CD4-positive, alpha-beta T cell (primary cell): Measurements from ENCODE around the gene PDSS2. TPM values are rescaled to one million over a fixed set of nuclear protein-coding genes. Genes with fewer than 3 reads are reported as not detected.

Source experiments
- ATAC-seq: fragments of 200-7000 bp; cut with Tn5 transposase; one replicate; pipeline ENCODE4 v1.10.0; 2022; ENCODE audit warnings: mild to moderate bottlenecking; ENCODE audit not compliant: poor library complexity
- CTCF ChIA-PET: fragments of 350-600 bp; sonication (Branson Sonifier 250); formaldehyde crosslinking; loops from one replicate; lab custom pipeline; 2021; ENCODE audit warnings: antibody characterized with exemption, inconsistent platforms; lab: Charles Lee
- POLR2A ChIA-PET: fragments of 350-600 bp; sonication (Branson Sonifier 250); formaldehyde crosslinking; loops from one replicate; lab custom pipeline; 2021; ENCODE audit warnings: antibody characterized with exemption, inconsistent platforms; lab: Charles Lee
- DNase-seq, 14 experiments: peaks; one replicate each; pipeline ENCODE4 v3.0.0-alpha.2; 2013 to 2020; ENCODE audit warnings: mixed read lengths in 2 of 14
- H3K27ac ChIP-seq, 2 donors: one replicate each; pipeline versions ENCODE4 v1.5.1 to v1.7.0; 2013; ENCODE audit warnings: low read length in 2 of 2, low read depth in 1 of 2, mild to moderate bottlenecking in 1 of 2
- H3K27me3 ChIP-seq, 2 experiments: 1 replicate in 1 of 2; 2 replicates in 1 of 2; pipeline versions ENCODE4 v1.6.1 to v1.7.0; 2013; ENCODE audit warnings: low read length in 2 of 2, control low read depth in 1 of 2, mild to moderate bottlenecking in 1 of 2, moderate library complexity in 1 of 2; ENCODE audit not compliant: insufficient read depth in 2 of 2, control insufficient read depth in 1 of 2
- H3K36me3 ChIP-seq: one replicate; pipeline ENCODE4 v1.6.1; 2013; ENCODE audit warnings: low read length, control low read depth; ENCODE audit not compliant: insufficient read depth
- H3K4me1 ChIP-seq: one replicate; pipeline ENCODE4 v1.6.1; 2013; ENCODE audit warnings: low read length, control low read depth; ENCODE audit not compliant: insufficient read depth
- H3K4me3 ChIP-seq: one replicate; pipeline ENCODE4 v1.5.1; 2013; ENCODE audit warnings: mild to moderate bottlenecking, low read length, moderate library complexity
- H3K9me3 ChIP-seq, 2 experiments: 1 replicate in 1 of 2; 2 replicates in 1 of 2; pipeline versions ENCODE4 v1.6.1 to v1.7.0; 2013; ENCODE audit warnings: low read length in 2 of 2, mild to moderate bottlenecking in 2 of 2, control low read depth in 1 of 2, moderate library complexity in 1 of 2; ENCODE audit not compliant: control insufficient read depth in 1 of 2, insufficient read depth in 1 of 2
- H3K27ac Mint-ChIP-seq: one replicate; pipeline ENCODE4 v1.8.0; 2020; ENCODE audit warnings: mixed read lengths
- H3K27me3 Mint-ChIP-seq: one replicate; pipeline ENCODE4 v1.8.0; 2021; ENCODE audit warnings: mixed read lengths
- H3K36me3 Mint-ChIP-seq: one replicate; pipeline ENCODE4 v1.8.0; 2021; ENCODE audit warnings: low read depth, mixed read lengths
- H3K4me1 Mint-ChIP-seq: one replicate; pipeline ENCODE4 v1.8.0; 2021; ENCODE audit warnings: low read depth, mixed read lengths
- H3K4me3 Mint-ChIP-seq: one replicate; pipeline ENCODE4 v1.8.0; 2020; ENCODE audit warnings: mild to moderate bottlenecking, mixed read lengths
- H3K9me3 Mint-ChIP-seq: one replicate; pipeline ENCODE4 v1.8.0; 2020; ENCODE audit warnings: mixed read lengths
- intact Hi-C, 2 experiments: fragments of 100-400 bp; cut with DNase I in 1 of 2; cut with micrococcal nuclease in 1 of 2; formaldehyde crosslinking; loops; one replicate each; pipeline versions ENCODE4 v1.15.1 to v1.9.0; 2023 to 2025; cut with DNase I, micrococcal nuclease
- total RNA-seq, 174 experiments: library from RNA in 2 of 174; stranded (reverse) in 2 of 174; gene quantifications; one replicate each; pipeline ENCODE4 v1.2.3 and lab custom pipeline; 2021 to 2026
- TF ChIP-seq, protein P1 (sequence below): fragments of 200-600 bp; IDR thresholded peaks from one replicate; pipeline ENCODE4 v1.8.0; 2022; ENCODE audit warnings: antibody characterized with exemption, mild to moderate bottlenecking

PDSS2 gene
- total RNA-seq, 2 experiments from 2014 or later, result 5.8 to 6.6 TPM

DNA sequence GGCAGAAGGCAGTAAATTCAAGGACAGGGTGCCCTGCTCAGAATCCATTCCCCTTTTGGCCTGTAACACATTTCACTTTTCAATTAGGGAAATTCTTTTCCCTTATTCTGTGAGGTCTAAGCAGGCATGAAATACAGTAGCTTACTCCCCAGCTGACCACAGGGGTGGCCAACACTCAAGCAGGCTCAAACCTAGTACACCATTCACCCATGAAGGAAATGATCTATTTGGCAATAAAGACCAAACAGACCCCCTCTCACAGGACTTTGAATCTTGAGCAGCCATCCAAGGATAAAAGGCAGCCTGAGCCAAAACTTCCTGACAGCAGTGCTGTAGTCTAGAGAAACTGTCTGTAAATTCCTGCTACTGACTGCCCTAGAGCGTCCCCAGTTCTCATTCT, 17.7 kb downstream of the PDSS2 start:
- Histone ChIP-seq H3K9me3 (peaks cover 0 to under 1% of the 10 kb centered on the region in 2 experiments), H3K27me3 (no peaks in the 10 kb centered on the region), H3K36me3 (no peaks in the 10 kb centered on the region), H3K27ac (no peak overlapping the region), H3K4me1 (no peaks in the 10 kb centered on the region), H3K4me3 (no peak overlapping the region)
- Mint-ChIP-seq H3K9me3 (no peaks in the 10 kb centered on the region), H3K27me3 (no peaks in the 10 kb centered on the region), H3K4me3 (no peak overlapping the region), H3K4me1 (peaks cover 44% of the 10 kb centered on the region), H3K36me3 (peaks cover 22% of the 10 kb centered on the region), H3K27ac (no peak overlapping the region)
- no peak for ATAC-seq
- intact Hi-C loops, result no loop called here
- ChIA-PET POLR2A (no interaction called here), CTCF (no interaction called here)
- TF ChIP-seq, protein P1, sequence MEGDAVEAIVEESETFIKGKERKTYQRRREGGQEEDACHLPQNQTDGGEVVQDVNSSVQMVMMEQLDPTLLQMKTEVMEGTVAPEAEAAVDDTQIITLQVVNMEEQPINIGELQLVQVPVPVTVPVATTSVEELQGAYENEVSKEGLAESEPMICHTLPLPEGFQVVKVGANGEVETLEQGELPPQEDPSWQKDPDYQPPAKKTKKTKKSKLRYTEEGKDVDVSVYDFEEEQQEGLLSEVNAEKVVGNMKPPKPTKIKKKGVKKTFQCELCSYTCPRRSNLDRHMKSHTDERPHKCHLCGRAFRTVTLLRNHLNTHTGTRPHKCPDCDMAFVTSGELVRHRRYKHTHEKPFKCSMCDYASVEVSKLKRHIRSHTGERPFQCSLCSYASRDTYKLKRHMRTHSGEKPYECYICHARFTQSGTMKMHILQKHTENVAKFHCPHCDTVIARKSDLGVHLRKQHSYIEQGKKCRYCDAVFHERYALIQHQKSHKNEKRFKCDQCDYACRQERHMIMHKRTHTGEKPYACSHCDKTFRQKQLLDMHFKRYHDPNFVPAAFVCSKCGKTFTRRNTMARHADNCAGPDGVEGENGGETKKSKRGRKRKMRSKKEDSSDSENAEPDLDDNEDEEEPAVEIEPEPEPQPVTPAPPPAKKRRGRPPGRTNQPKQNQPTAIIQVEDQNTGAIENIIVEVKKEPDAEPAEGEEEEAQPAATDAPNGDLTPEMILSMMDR, result no peak
- no peak for DNase-seq

DNA sequence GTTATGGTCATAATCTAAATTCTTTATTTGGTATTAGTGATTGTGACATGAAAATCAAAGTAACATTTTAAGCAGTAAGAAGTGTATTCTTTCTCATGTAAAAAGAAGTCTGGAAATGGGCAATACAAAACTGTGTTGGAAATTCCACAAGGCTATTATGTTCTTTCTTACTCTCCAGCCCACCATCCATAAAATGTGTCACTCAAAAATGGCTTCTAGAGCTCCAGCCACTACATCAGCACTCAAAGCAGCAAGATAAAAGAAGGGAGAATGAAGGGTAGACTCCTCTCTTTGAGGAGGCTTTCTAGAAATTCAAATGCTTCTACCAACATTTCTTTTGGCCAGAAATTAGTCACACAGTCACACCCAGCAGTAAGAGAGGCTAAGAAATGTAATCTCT, 18.4 kb downstream of the PDSS2 start:
- no peak overlapping the region for H3K4me3 ChIP-seq
- CTCF ChIA-PET, result no interaction called here

DNA sequence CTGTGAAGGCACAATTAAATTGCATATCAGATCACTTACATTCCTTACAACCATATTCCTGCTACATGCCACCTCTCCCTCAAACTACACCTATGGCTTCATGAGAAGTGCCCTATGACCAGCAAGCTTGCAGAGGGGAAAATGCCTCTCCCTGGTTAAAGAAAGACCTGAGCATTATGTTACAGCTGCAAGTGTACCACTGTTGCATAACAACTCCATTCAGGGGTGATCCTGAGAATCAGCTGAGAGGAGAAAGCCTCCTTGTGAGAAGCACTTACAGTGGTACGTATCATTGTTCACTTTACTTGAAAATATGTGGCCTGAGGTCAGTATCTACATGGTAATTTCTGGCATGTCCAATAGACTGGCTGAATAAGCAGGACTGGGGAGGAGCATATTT, 20.0 kb downstream of the PDSS2 start:
- POLR2A ChIA-PET, result no interaction called here
- TF ChIP-seq, protein P1, result no peak
- Mint-ChIP-seq H3K4me1 (peaks cover 54% of the 10 kb centered on the region), H3K27ac (no peak overlapping the region), H3K36me3 (peaks cover 9% of the 10 kb centered on the region), H3K4me3 (no peak overlapping the region), H3K27me3 (no peaks in the 10 kb centered on the region), H3K9me3 (no peaks in the 10 kb centered on the region)
- DNase-seq, result no peak
- Histone ChIP-seq H3K27ac (no peak overlapping the region), H3K9me3 (no peaks in the 10 kb centered on the region), H3K4me1 (no peaks in the 10 kb centered on the region), H3K4me3 (no peak overlapping the region), H3K27me3 (no peaks in the 10 kb centered on the region), H3K36me3 (no peaks in the 10 kb centered on the region)
- ATAC-seq, result no peak
- CTCF ChIA-PET, result no interaction called here
- intact Hi-C loops, result no loop called here

More for the DNA sequence above, 18.4 kb downstream of the PDSS2 start:
- ATAC-seq (no peak), DNase-seq (no peak)
- H3K4me3 Mint-ChIP-seq, result no peak overlapping the region
- Histone ChIP-seq H3K9me3 (no peaks in the 10 kb centered on the region), H3K27ac (no peak overlapping the region), H3K27me3 (no peaks in the 10 kb centered on the region), H3K4me1 (no peaks in the 10 kb centered on the region), H3K36me3 (no peaks in the 10 kb centered on the region)
- POLR2A ChIA-PET, result no interaction called here
- H3K36me3 Mint-ChIP-seq, result peaks cover 17% of the 10 kb centered on the region
- H3K4me1 Mint-ChIP-seq, result peaks cover 44% of the 10 kb centered on the region
- H3K9me3 Mint-ChIP-seq, result no peaks in the 10 kb centered on the region
- TF ChIP-seq, protein P1, result no peak
- H3K27me3 Mint-ChIP-seq, result no peaks in the 10 kb centered on the region
- H3K27ac Mint-ChIP-seq, result no peak overlapping the region
- intact Hi-C loops, result no loop called here
